Sciatic nerve (tissue), 2 donors: ENCODE measurements around the gene KCNAB1. TPM values are rescaled to one million over a fixed set of nuclear protein-coding genes. Genes with fewer than 3 reads are reported as not detected.
"Not testable (repeated sequence)": the region's sequence is repeated elsewhere in the genome, so short reads cannot be mapped to it uniquely, and the experiment has no call there.

Source experiments
- ATAC-seq: fragments of 200-7000 bp; cut with Tn5 transposase; one replicate; pipeline ENCODE4 v1.9.1; 2020; ENCODE audit warnings: mild to moderate bottlenecking, moderate library complexity
- DNase-seq: peaks from one replicate; pipeline ENCODE4 v3.0.0-alpha.2; 2020; ENCODE audit warnings: low spot score
- intact Hi-C: fragments of 100-400 bp; cut with DNase I; formaldehyde crosslinking; loops from one replicate; pipeline ENCODE4 v1.14.2; 2022
- total RNA-seq: library from RNA; stranded (reverse); fragmentation: NEBNext Ultra II Directional; extraction: Animal tissue kit (Norgen Biotek cat#: 25700); gene quantifications from one replicate; pipeline ENCODE4 v1.2.1, GENCODE V29; 2021
- donor health status: DM: no; HTN: no; CAD: no.
- donor health status: DM: no; HTN: no; CAD: no.

Gene KCNAB1
- total RNA-seq, 1 donor from 2014 or later: 6.2 TPM

GRCh38 chr3:156250550-156250949 lies 130.2 kb downstream of the KCNAB1 start:
- intact Hi-C loops: no loop called here
- no peak for ATAC-seq

DNA sequence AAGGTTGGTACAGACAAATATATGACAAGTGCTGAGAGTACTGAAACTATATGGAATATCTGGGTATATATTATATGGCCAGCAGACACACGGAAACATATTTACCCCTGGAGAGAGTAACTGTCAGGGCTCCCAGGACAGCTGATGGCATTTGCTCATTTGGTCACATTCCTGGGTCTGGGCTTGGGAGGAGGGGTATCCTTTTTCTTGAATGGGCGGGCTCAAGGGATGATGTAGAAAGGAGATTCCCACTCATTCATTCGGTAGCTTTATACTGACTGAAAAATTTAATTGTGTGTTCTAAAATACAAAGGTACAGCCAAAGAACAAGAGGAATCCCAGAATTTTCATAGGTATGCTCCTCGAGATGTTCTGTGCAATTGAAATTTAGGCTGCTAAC lies 131.0 kb downstream of the KCNAB1 start:
- ATAC-seq: no peak
- DNase-seq: no peak
- intact Hi-C loops: no loop called here

More at GRCh38 chr3:156250550-156250949, 130.2 kb downstream of the KCNAB1 start:
- no peak for DNase-seq

DNA sequence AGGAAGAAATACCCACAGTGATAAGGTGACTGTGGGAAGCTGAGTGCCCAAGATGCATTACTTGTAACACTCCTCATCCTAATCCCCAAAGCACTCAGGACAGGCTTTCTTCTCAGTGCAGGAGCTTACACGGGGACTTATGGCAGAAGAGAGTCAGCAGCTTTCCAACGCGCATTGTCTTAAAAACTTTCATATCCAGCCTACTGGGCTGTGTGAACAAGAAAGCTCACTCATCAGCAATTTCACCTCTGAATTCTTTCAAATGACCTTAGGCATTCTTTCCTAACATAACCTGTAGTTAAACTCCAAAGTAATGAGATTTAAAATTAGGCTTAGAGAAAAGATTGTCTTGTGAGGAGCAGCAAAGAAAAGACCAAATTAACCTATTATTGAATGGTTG lies 132.3 kb downstream of the KCNAB1 start:
- DNase-seq (no peak), ATAC-seq (no peak)
- intact Hi-C loops: no loop called here

- DNase-seq (no peak), ATAC-seq (no peak)
- intact Hi-C loops: no loop called here
Observed at GRCh38 chr3:156253150-156253549, 132.8 kb downstream of the KCNAB1 start.

DNA sequence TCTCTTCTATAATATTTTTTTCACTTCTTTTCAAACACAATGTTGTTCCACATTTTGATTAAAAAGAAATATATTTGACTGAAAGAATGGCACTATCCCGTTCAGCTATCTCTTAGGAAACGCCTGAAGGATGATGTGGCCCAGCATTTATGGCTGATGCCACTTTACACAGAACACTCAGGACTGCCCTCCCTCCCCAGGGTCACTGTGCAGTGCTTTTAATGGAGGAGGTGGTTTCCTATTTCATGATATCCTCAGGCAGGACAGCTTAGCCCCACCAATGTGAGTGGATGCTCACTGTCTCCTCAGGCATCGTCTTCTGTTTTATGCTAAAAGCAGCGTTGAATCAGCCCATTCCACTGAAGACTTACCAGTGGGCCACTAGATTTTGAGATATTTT lies 135.9 kb downstream of the KCNAB1 start:
- ATAC-seq: no peak
- intact Hi-C loops: no loop called here
- no peak for DNase-seq

- no peak for ATAC-seq
- intact Hi-C loops: no loop called here
Observed at GRCh38 chr3:156256945-156257344, 136.6 kb downstream of the KCNAB1 start.

GRCh38 chr3:156258301-156258700 lies 137.9 kb downstream of the KCNAB1 start:
- intact Hi-C loops: no loop called here
- ATAC-seq: no peak
- no peak for DNase-seq

More at GRCh38 chr3:156256945-156257344, 136.6 kb downstream of the KCNAB1 start:
- DNase-seq: no peak

- no peak for DNase-seq
- intact Hi-C loops: no loop called here
- no peak for ATAC-seq
Observed at GRCh38 chr3:156259896-156260295, 139.5 kb downstream of the KCNAB1 start.

- intact Hi-C loops: no loop called here
- DNase-seq (no peak), ATAC-seq (no peak)
Observed at GRCh38 chr3:156260331-156260730, 140.0 kb downstream of the KCNAB1 start.

- intact Hi-C loops: no loop called here
- no peak for ATAC-seq
- no peak for DNase-seq
Observed at GRCh38 chr3:156264771-156265170, 144.4 kb downstream of the KCNAB1 start.

DNA sequence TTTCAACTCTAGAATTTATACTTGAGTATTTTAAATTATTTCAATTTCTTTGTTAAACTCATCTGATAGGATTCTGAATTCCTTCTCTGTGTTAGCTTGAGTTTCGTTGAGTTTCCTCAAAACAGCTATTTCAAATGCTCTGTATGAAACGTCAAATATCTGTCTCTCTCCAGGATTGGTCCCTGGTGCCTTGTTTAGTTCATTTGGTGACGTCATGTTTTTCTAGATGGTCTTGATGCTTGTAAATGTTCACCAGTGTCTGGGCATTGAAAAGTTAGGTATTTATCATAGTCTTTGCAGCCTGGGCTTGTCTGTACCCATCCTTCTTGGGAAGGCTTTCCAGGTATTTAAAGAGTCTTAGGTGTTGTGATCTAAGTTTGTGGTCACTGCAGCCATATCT lies 151.1 kb downstream of the KCNAB1 start:
- no peak for ATAC-seq
- no peak for DNase-seq
- intact Hi-C loops: no loop called here

DNA sequence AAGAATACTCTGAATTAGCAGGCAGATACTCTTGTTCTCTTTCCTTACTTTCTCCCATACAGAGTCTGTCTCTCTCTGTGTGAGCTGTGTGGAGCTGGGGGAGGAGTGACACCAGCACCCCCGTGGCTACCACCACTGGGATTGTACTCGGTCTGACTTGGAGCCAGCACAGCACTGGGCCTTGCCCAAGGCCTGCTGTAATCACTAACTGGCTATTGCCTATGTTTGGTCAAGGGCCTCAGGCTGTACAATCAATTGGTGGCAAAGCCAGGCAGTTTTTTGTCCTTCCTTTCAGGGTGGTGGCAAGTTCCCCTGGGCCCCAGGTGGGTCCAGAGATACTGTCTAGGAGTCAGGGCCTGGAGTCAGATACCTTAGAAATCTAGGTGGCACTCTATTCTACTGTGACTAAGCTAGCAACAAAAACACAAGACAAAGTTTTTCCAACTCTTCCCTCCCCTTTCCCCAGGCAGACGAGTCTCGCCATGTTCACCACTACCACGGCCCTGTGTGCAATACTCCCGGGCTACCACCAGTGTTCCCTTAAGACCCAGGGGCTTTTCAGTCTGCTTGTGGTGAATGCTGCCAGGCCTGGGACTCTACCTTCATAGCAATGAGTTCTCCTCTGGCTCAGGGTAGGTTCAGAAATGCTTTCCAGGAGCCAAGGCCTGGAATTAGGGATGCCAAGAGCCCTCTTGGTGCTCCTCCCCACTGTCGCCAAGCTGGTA lies 151.8 kb downstream of the KCNAB1 start:
- DNase-seq (no peak), ATAC-seq (no peak)
- intact Hi-C loops: no loop called here

DNA sequence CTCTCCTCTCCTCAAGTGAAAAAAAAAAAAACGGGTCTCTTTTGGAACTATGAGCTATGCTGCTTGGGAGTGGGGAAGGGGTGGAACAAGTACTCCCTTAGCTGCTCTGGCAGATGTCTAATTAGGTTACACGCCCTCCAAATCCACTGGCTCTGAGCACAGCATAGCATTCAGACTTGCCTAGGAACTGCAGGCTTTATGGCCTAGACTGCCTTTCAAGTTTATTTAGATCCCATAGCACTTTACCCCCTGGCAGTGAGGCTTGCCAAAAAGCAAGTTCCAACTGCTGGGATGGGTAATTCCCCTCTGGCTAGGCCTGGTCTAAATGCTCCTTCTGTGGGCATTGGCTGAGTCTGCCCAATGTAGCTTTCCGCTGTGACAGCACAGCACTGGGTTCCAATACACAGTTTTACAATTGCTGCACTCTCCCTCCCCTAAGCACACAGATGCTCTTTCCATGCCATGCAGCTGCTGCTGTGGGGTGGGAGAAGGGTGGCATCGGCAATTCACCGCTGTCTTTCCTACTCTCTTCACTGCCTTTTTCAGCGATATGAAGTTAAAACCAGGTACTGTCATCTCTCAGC lies 152.8 kb downstream of the KCNAB1 start:
- intact Hi-C loops: no loop called here
- DNase-seq (no peak), ATAC-seq (no peak)

DNA sequence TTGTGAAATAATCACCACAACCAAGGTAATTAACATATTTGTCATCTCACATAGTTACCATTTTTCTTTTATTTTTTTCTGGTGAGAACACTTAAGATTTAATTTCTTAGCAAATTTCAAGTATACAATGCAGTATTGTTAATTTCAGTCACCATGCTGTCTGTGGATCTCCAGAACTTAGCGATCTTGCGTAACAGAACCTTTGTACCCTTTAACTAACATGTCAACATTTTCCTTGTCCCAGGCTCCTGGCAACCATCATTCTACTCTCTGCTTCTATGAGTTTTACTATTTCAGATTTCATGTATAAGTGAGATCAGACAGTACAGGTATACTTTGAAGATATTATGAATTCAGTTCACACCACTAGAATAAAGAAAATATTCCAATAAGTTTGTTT lies 154.4 kb downstream of the KCNAB1 start:
- intact Hi-C loops: no loop called here
- ATAC-seq: no peak

DNA sequence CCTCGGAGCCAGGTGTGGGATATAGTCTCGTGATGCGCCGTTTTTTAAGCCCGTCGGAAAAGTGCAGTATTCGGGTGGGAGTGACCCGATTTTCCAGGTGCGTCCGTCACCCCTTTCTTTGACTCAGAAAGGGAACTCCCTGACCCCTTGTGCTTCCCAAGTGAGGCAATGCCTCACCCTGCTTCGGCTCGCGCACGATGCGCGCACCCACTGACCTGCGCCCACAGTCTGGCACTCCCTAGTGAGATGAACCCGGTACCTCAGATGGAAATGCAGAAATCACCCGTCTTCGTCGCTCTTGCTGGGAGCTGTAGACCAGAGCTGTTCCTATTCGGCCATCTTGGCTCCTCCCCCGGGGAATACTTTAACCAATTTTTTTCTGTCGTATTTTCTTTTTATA lies 164.3 kb downstream of the KCNAB1 start:
- ATAC-seq, DNase-seq, intact Hi-C loops: not testable (repeated sequence)

More for the DNA sequence above, 154.4 kb downstream of the KCNAB1 start:
- DNase-seq: no peak

DNA sequence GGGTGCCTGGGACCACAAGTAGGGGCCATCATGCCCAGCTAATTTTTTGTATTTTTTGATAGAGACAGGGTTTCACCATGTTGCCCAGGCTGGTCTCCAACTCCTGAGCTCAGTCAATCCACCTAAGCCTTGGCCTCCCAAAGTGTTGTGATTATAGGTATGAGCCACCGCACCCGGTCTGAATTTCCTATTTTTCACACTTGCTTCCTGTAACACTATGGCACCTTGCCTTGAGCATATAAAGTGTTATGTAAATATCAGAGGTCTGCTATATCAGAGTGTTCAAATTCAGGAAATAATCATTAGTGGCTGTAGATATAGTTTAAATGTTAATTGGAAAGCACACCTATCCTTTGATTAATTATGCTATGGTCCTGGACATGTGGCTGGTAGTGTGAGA lies 165.2 kb downstream of the KCNAB1 start:
- intact Hi-C loops: no loop called here
- DNase-seq (no peak), ATAC-seq (no peak)

DNA sequence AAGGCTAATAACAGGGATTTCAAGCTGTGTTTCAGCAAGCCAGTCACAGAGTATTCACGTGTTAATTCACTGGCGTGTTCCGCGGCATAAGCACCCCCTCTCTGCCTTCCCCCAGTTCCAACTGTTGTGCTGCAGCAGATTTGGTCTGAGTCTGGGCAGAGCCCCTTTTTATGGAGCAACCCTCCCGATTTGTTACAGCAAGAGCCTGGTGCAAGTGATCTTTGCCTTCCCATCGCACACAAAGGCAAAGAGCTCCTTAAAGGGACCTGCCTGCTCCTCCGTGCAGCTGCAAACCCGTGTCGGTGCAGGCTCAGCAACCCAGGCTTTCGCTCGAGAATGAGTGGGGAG lies 170.5 kb downstream of the KCNAB1 start:
- peak; percentile 40 for ATAC-seq
- intact Hi-C loops: no loop called here

GRCh38 chr3:156291272-156292123 lies 171.1 kb downstream of the KCNAB1 start:
- intact Hi-C loops: no loop called here
- DNase-seq (no peak), ATAC-seq (peak; percentile 69)

More for the DNA sequence above, 170.5 kb downstream of the KCNAB1 start:
- no peak for DNase-seq

- intact Hi-C loops: no loop called here
- DNase-seq (no peak), ATAC-seq (no peak)
Observed at GRCh38 chr3:156293566-156293965, 173.2 kb downstream of the KCNAB1 start.

- ATAC-seq: no peak
- intact Hi-C loops: no loop called here
- no peak for DNase-seq
Observed at GRCh38 chr3:156297582-156297981, 177.2 kb downstream of the KCNAB1 start.
